K562 (cell line): ENCODE measurements around the gene BMP10. TPM values are rescaled to one million over a fixed set of nuclear protein-coding genes. Genes with fewer than 3 reads are reported as not detected.
A peak's percentile ranks its signal among the peaks of the same experiment; 100 is the strongest.

Source experiments
- ADNP ChIP-seq: fragments of 200-800 bp; sonication (Bioruptor generic); IDR thresholded peaks from 2 replicates; pipeline ENCODE4 v1.6.1; 2016; ENCODE audit warnings: missing genetic modification characterization, missing compliant biosample characterization
- CBFA2T2 ChIP-seq: fragments of 450-650 bp; conservative IDR thresholded peaks from 2 replicates; pipeline ENCODE4 v1.6.1; 2017; ENCODE audit warnings: mild to moderate bottlenecking
- CHD7 ChIP-seq: fragments of 200-600 bp; sonication (generic); IDR thresholded peaks from one replicate; pipeline ENCODE4 v1.6.1; 2012; ENCODE audit warnings: mild to moderate bottlenecking, low read depth, low read length, inconsistent platforms
- DNMT1 ChIP-seq: fragments of 450-650 bp; IDR thresholded peaks from 2 replicates; pipeline ENCODE4 v1.6.1; 2016; ENCODE audit warnings: antibody characterized with exemption, mild to moderate bottlenecking
- EP300 ChIP-seq: IDR thresholded peaks from 2 replicates; pipeline ENCODE4 v1.6.1; 2012; ENCODE audit warnings: low read length, improper control_type of control experiment
- FOXJ3 ChIP-seq: sonication (generic); formaldehyde crosslinking; IDR thresholded peaks from 2 replicates; pipeline ENCODE4 v1.4.0; 2020; ENCODE audit warnings: mild to moderate bottlenecking, missing genetic modification reagents
- FOXK2 ChIP-seq, 2 experiments: fragments of 450-650 bp; IDR thresholded peaks in 1 of 2; conservative IDR thresholded peaks in 1 of 2; 2 replicates each; pipeline ENCODE4 v1.6.1; 2016; ENCODE audit warnings: low read depth in 2 of 2, mild to moderate bottlenecking in 1 of 2
- HMBOX1 ChIP-seq: sonication (generic); IDR thresholded peaks from 2 replicates; pipeline ENCODE4 v1.6.1; 2016
- KHSRP ChIP-seq: fragments of 450-650 bp; IDR thresholded peaks from 2 replicates; pipeline ENCODE4 v1.6.1; 2017
- LCOR ChIP-seq: sonication (generic); formaldehyde crosslinking; IDR thresholded peaks from 2 replicates; pipeline ENCODE4 v1.8.0; 2022; ENCODE audit warnings: mild to moderate bottlenecking, missing genetic modification reagents
- NFATC3 ChIP-seq: fragments of 450-650 bp; IDR thresholded peaks from 2 replicates; pipeline ENCODE4 v1.6.1; 2017; ENCODE audit warnings: mild to moderate bottlenecking
- NRF1 ChIP-seq, 2 experiments: fragments of 450-650 bp; IDR thresholded peaks in 1 of 2; conservative IDR thresholded peaks in 1 of 2; 2 replicates each; pipeline ENCODE4 v1.6.1; 2014; ENCODE audit warnings: mild to moderate bottlenecking in 2 of 2
- RNF2 ChIP-seq: sonication (generic); IDR thresholded peaks from 2 replicates; pipeline ENCODE4 v1.6.1; 2016
- THRAP3 ChIP-seq: fragments of 450-650 bp; IDR thresholded peaks from 2 replicates; pipeline ENCODE4 v1.6.1; 2016; ENCODE audit warnings: mild to moderate bottlenecking, inconsistent platforms, borderline replicate concordance
- TOE1 ChIP-seq, 2 experiments: fragments of 450-650 bp in 1 of 2; sonication (generic) in 1 of 2; formaldehyde crosslinking in 1 of 2; IDR thresholded peaks; 2 replicates each; pipeline versions ENCODE4 v1.7.1 to v1.8.0; 2016 to 2022; ENCODE audit warnings: borderline replicate concordance in 2 of 2, mild to moderate bottlenecking in 2 of 2, antibody characterized with exemption in 1 of 2, inconsistent platforms in 1 of 2, low read depth in 1 of 2, missing genetic modification reagents in 1 of 2, moderate library complexity in 1 of 2
- ZNF121 ChIP-seq: sonication (generic); formaldehyde crosslinking; conservative IDR thresholded peaks from 2 replicates; pipeline ENCODE4 v1.8.0; 2022; ENCODE audit warnings: missing genetic modification reagents
- ZNF133 ChIP-seq: fragments of 250-450 bp; sonication (Bioruptor Pico); IDR thresholded peaks from 2 replicates; pipeline ENCODE4 v1.4.0; 2020; ENCODE audit warnings: mild to moderate bottlenecking
- ZNF436 ChIP-seq: fragments of 250-450, 450-650 bp; sonication (Bioruptor Pico); formaldehyde crosslinking; IDR thresholded peaks from 2 replicates; pipeline ENCODE4 v1.7.0; 2020; ENCODE audit warnings: mild to moderate bottlenecking
- polyA plus RNA-seq, 8 experiments: library from polyadenylated mRNA; depleted of rRNA in 4 of 8; stranded (reverse) in 5 of 8; unstranded in 3 of 8; fragments of >200 nt; fragmentation: Nextera tagmentation in 2 of 8; fragmentation: Illumina TruSeq in 1 of 8; extraction: Ambion mirVana in 2 of 8; extraction: Trizol in 1 of 8; gene quantifications; 2 replicates each; pipeline versions ENCODE4 v1.2.1 to v1.2.3, GENCODE V29; 2011 to 2014; ENCODE audit warnings: inconsistent platforms in 1 of 8, missing spikeins in 1 of 8
- total RNA-seq, 7 experiments: library from RNA; depleted of rRNA in 6 of 7; stranded (reverse); fragments of >200 nt in 6 of 7; fragmentation: Illumina TruSeq in 2 of 7; extraction: Trizol in 2 of 7; gene quantifications; 2 replicates each; pipeline versions ENCODE4 v1.2.1 to v1.2.3, GENCODE V29; 2011 to 2021; ENCODE audit warnings: low replicate concordance in 1 of 7
- TF ChIP-seq, protein P1 (sequence below): fragments of 250-450 bp; sonication (Bioruptor Pico); IDR thresholded peaks from 2 replicates; pipeline ENCODE4 v1.8.0; 2021; ENCODE audit warnings: moderate library complexity, mild to moderate bottlenecking, inconsistent platforms

BMP10 gene
- total and polyA plus RNA-seq, 9 of the 15 experiments (the other 6 are each of a cell fraction or from before 2014, with no cell fraction given), result 0.11 to 0.91 (median 0.43) TPM

DNA sequence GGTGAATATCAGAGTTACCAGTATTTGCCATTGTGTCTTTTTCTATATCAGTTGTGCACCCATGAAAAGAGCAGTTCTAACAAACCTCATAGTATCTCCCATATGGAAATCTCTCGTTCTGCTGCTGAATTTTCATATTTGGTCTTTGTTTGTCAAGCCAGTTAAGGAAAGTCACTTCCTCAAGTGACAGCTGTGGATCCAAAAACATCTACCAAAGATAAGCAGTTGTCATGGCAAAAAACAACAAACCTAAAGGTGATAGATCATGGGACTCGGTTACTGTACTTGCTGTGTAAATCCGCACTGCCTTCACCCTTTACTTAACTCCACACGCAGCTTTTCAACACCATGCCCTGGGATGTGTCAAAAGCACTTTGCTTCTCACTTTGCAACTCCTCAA is 17.3 kb downstream of the BMP10 start (continued):
- TF ChIP-seq EP300 (peak; percentile 66), HMBOX1 (peak; percentile 53), RNF2 (0 out of 2 replicates have a peak, but pooled peaks have one; percentile 22), THRAP3 (no peak), ZNF436 (CRISPR knock-in tag) (no peak), DNMT1 (no peak), NFATC3 (no peak), ZNF121 (CRISPR knock-in tag) (no peak), NRF1 (conservative IDR thresholded peaks at IDR 0.05 in 1 of 2, IDR thresholded peaks at IDR 0.05 in 1 of 2) (peak; percentile 26 to 38; a peak in 3 of 4 replicates), ADNP (tag) (no peak), LCOR (no peak), FOXJ3 (peak; percentile 78), TOE1 (IDR thresholded peaks at IDR 0.05; ENCODE audit: borderline replicate concordance) (peak; percentile 30; the same call in 1 of the 2 replicates), TOE1 (CRISPR knock-in tag; IDR thresholded peaks at IDR 0.05; ENCODE audit: borderline replicate concordance, low read depth) (no peak), FOXK2 (conservative IDR thresholded peaks at IDR 0.05 in 1 of 2, IDR thresholded peaks at IDR 0.05 in 1 of 2; ENCODE audit: low read depth in 2 of 2) (0 out of 4 replicates have a peak, but pooled peaks have one; percentile 16 to 32), KHSRP (no peak), ZNF133 (CRISPR knock-in tag) (no peak), CBFA2T2 (0 out of 2 replicates have a peak, but pooled peaks have one; percentile 9), CHD7 (no peak)
- TF ChIP-seq, protein P1, sequence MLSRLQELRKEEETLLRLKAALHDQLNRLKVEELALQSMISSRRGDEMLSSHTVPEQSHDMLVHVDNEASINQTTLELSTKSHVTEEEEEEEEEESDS (CRISPR knock-in tag), result no peak
